ENCODE data around the gene DSG2. TPM values are rescaled to one million over a fixed set of nuclear protein-coding genes. Genes with fewer than 3 reads are reported as not detected.

DSG2 gene
- total and polyA plus RNA-seq, 2 experiments from 2014 or later: 67.7 to 105 TPM

GRCh38 chr18:31573051-31573450 is 75.1 kb downstream of the DSG2 start:
- 63% methylated on average over 3 of the region's 3 CpGs for WGBS (ENCODE audit: low lambda C conversion rate, missing lambda C conversion rate)
- no peaks in the 10 kb centered on the region for H3K36me3 ChIP-seq (replicated peaks; ENCODE audit: insufficient read depth, low read depth)
- H3K4me2 ChIP-seq: no peak overlapping the region
- peaks cover 7% of the 10 kb centered on the region for H3K4me1 ChIP-seq (ENCODE audit: insufficient read depth)
- H3K9me3 ChIP-seq (ENCODE audit: low read depth): no peaks in the 10 kb centered on the region
- no peak overlapping the region for H2AFZ ChIP-seq
- DNase-seq (ENCODE audit: low spot score): peak; percentile 39
- H4K20me1 ChIP-seq (ENCODE audit: insufficient read depth, poor library complexity, severe bottlenecking): no peaks in the 10 kb centered on the region
- H3K79me2 ChIP-seq: no peaks in the 10 kb centered on the region
- no peak for TF ChIP-seq EZH2 (IDR thresholded peaks at IDR 0.05; ENCODE audit: borderline replicate concordance)
- no peak for TF ChIP-seq EZH2phosphoT487 (IDR thresholded peaks at IDR 0.05; ENCODE audit: low read depth, severe bottlenecking, unreplicated experiment)
- TF ChIP-seq, protein P1, sequence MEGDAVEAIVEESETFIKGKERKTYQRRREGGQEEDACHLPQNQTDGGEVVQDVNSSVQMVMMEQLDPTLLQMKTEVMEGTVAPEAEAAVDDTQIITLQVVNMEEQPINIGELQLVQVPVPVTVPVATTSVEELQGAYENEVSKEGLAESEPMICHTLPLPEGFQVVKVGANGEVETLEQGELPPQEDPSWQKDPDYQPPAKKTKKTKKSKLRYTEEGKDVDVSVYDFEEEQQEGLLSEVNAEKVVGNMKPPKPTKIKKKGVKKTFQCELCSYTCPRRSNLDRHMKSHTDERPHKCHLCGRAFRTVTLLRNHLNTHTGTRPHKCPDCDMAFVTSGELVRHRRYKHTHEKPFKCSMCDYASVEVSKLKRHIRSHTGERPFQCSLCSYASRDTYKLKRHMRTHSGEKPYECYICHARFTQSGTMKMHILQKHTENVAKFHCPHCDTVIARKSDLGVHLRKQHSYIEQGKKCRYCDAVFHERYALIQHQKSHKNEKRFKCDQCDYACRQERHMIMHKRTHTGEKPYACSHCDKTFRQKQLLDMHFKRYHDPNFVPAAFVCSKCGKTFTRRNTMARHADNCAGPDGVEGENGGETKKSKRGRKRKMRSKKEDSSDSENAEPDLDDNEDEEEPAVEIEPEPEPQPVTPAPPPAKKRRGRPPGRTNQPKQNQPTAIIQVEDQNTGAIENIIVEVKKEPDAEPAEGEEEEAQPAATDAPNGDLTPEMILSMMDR (IDR thresholded peaks at IDR 0.05; ENCODE audit: poor library complexity): no peak
- H3K4me3 ChIP-seq: no peak overlapping the region
- no peaks in the 10 kb centered on the region for H3K27me3 ChIP-seq
- peak overlapping the region; percentile 45 for H3K27ac ChIP-seq
- no peaks in the 10 kb centered on the region for H3K9me2 ChIP-seq (replicated peaks; ENCODE audit: insufficient read depth)

DNA sequence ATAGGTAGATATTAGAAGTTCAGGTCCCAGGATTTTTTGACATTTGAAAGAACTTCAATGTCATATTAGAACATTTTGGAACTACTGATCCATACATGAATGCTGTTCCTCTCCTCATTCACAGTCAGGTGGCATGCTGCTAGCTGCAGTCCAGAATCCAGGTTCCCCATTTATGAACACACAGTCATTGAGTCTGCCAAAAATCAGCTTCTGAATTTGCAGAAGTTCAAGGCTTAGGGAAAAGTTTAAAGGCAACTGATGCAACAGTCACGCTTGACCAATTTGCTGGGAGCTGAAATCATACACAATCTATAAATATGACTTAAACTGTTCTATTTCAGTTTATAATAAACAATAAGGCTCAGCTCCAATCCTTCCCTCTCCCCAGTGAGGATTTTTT is 76.4 kb downstream of the DSG2 start:
- peaks cover 7% of the 10 kb centered on the region for H3K4me1 ChIP-seq (ENCODE audit: insufficient read depth)
- H3K9me3 ChIP-seq (ENCODE audit: low read depth): no peaks in the 10 kb centered on the region
- H3K79me2 ChIP-seq: no peaks in the 10 kb centered on the region
- no peak overlapping the region for H3K4me2 ChIP-seq
- H4K20me1 ChIP-seq (ENCODE audit: insufficient read depth, poor library complexity, severe bottlenecking): no peaks in the 10 kb centered on the region
- H3K9me2 ChIP-seq (replicated peaks; ENCODE audit: insufficient read depth): no peaks in the 10 kb centered on the region
- H2AFZ ChIP-seq: no peak overlapping the region
- H3K27ac ChIP-seq: no peak overlapping the region
- H3K27me3 ChIP-seq: no peaks in the 10 kb centered on the region
- H3K36me3 ChIP-seq (replicated peaks; ENCODE audit: insufficient read depth, low read depth): no peaks in the 10 kb centered on the region
- no peak for TF ChIP-seq EZH2 (IDR thresholded peaks at IDR 0.05; ENCODE audit: borderline replicate concordance)
- TF ChIP-seq EZH2phosphoT487 (IDR thresholded peaks at IDR 0.05; ENCODE audit: low read depth, severe bottlenecking, unreplicated experiment): no peak
- TF ChIP-seq, protein P1 (IDR thresholded peaks at IDR 0.05; ENCODE audit: poor library complexity): no peak
- no peak for DNase-seq (ENCODE audit: low spot score)
- no peak overlapping the region for H3K4me3 ChIP-seq
- WGBS (ENCODE audit: low lambda C conversion rate, missing lambda C conversion rate): 88% methylated on average over 1 of the region's 1 CpG

GRCh38 chr18:31575515-31576257 is 77.7 kb downstream of the DSG2 start:
- no peaks in the 10 kb centered on the region for H3K9me2 ChIP-seq (replicated peaks; ENCODE audit: insufficient read depth)
- no peak overlapping the region for H3K4me3 ChIP-seq
- H3K4me2 ChIP-seq: no peak overlapping the region
- no peak for DNase-seq (ENCODE audit: low spot score)
- H3K79me2 ChIP-seq: no peaks in the 10 kb centered on the region
- TF ChIP-seq EZH2phosphoT487 (IDR thresholded peaks at IDR 0.05; ENCODE audit: low read depth, severe bottlenecking, unreplicated experiment) (no peak), EZH2 (IDR thresholded peaks at IDR 0.05; ENCODE audit: borderline replicate concordance) (no peak)
- TF ChIP-seq, protein P1 (IDR thresholded peaks at IDR 0.05; ENCODE audit: poor library complexity): no peak
- WGBS (ENCODE audit: low lambda C conversion rate, missing lambda C conversion rate): 74% methylated on average over 3 of the region's 3 CpGs
- no peaks in the 10 kb centered on the region for H3K9me3 ChIP-seq (ENCODE audit: low read depth)
- no peak overlapping the region for H2AFZ ChIP-seq
- no peaks in the 10 kb centered on the region for H4K20me1 ChIP-seq (ENCODE audit: insufficient read depth, poor library complexity, severe bottlenecking)
- H3K4me1 ChIP-seq (ENCODE audit: insufficient read depth): peaks cover 7% of the 10 kb centered on the region
- H3K27ac ChIP-seq: no peak overlapping the region
- H3K27me3 ChIP-seq: no peaks in the 10 kb centered on the region
- no peaks in the 10 kb centered on the region for H3K36me3 ChIP-seq (replicated peaks; ENCODE audit: insufficient read depth, low read depth)
